Muscle of leg (tissue), 11 donors: ENCODE measurements around the gene LRP1. TPM values are rescaled to one million over a fixed set of nuclear protein-coding genes. Genes with fewer than 3 reads are reported as not detected.

ENCODE experiments used
- DNase-seq: peaks from one replicate; pipeline ENCODE4 v3.0.0; 2013
- H3K27ac ChIP-seq: one replicate; pipeline ENCODE4 v1.5.1; 2013; ENCODE audit warnings: mild to moderate bottlenecking, low read length, control low read depth
- H3K27me3 ChIP-seq: one replicate; pipeline ENCODE4 v1.6.1; 2013; ENCODE audit warnings: low read length; ENCODE audit not compliant: control insufficient read depth, insufficient read depth
- H3K36me3 ChIP-seq: one replicate; pipeline ENCODE4 v1.6.1; 2013; ENCODE audit warnings: low read length; ENCODE audit not compliant: control insufficient read depth, insufficient read depth
- H3K4me1 ChIP-seq: one replicate; pipeline ENCODE4 v1.6.1; 2013; ENCODE audit warnings: low read length; ENCODE audit not compliant: control insufficient read depth, insufficient read depth
- H3K4me3 ChIP-seq: one replicate; pipeline ENCODE4 v1.5.1; 2013; ENCODE audit warnings: low read length, control low read depth
- H3K9me3 ChIP-seq: replicated peaks from 2 replicates; pipeline ENCODE4 v1.6.1; 2013; ENCODE audit warnings: low read depth, low read length; ENCODE audit not compliant: control insufficient read depth
- WGBS: methylation state at CpG from one replicate; pipeline ENCODE4 v1.1.5; 2013; ENCODE audit warnings: missing lambda C conversion rate; ENCODE audit not compliant: insufficient coverage; 5-methylcytosine and 5-hydroxymethylcytosine counted together
- polyA plus RNA-seq, 8 donors: library from polyadenylated mRNA; unstranded; fragments of 120-200 nt; gene quantifications; one replicate each; pipeline versions ENCODE4 v1.2.1 to v1.2.3, GENCODE V29; 2013; ENCODE audit warnings: inconsistent platforms in 1 of 8, low replicate concordance in 1 of 8; ENCODE audit not compliant: insufficient read length in 8 of 8, insufficient read depth in 1 of 8
- total RNA-seq: library from RNA; stranded (reverse); fragments of 120-200 nt; gene quantifications from one replicate; pipeline ENCODE4 v1.2.4, GENCODE V29; 2013

LRP1 gene
- total and polyA plus RNA-seq, 9 donors = 82.7 to 231 (median 160) TPM

- Histone ChIP-seq H3K27me3 (peaks cover 7% of the 10 kb centered on the region), H3K9me3 (no peaks in the 10 kb centered on the region), H3K4me1 (peaks cover 34% of the 10 kb centered on the region), H3K4me3 (peak overlapping the region; percentile 52), H3K27ac (no peak overlapping the region), H3K36me3 (peaks cover 36% of the 10 kb centered on the region)
- 100% methylated on average over 1 of the region's 7 CpGs for WGBS
- no peak for DNase-seq
Observed at GRCh38 chr12:57248934-57249742, 120.9 kb downstream of the LRP1 start.

- peaks cover 35% of the 10 kb centered on the region for H3K36me3 ChIP-seq
Observed at GRCh38 chr12:57250541-57250940, 122.3 kb downstream of the LRP1 start.

GRCh38 chr12:57250956-57251355, 122.7 kb downstream of the LRP1 start, which contains the start of gene STAC3:
Gene STAC3, minus strand, starts transcription at chr12:57251187. Its CDS starts 1,551 bp downstream, at chr12:57249636.
- Histone ChIP-seq H3K27ac (peak within 1 kb of the TSS; percentile 95), H3K27me3 (no peaks in the 10 kb centered on the region), H3K4me3 (peak within 1 kb of the TSS; percentile 52), H3K9me3 (no peaks in the 10 kb centered on the region), H3K36me3 (peaks cover 36% of the 10 kb centered on the region), H3K4me1 (peaks cover 26% of the 10 kb centered on the region)
- peak; percentile 86 for DNase-seq
- 12% methylated on average over 3 of the region's 7 CpGs for WGBS

More at GRCh38 chr12:57250541-57250940, 122.3 kb downstream of the LRP1 start:
- Histone ChIP-seq H3K27ac (peak overlapping the region; percentile 95), H3K9me3 (no peaks in the 10 kb centered on the region), H3K27me3 (no peaks in the 10 kb centered on the region), H3K4me3 (peak overlapping the region; percentile 52), H3K4me1 (peaks cover 26% of the 10 kb centered on the region)
- 33% methylated on average over 1 of the region's 3 CpGs for WGBS
- peak; percentile 55 for DNase-seq

- DNase-seq = peak; percentile 7
- no peaks in the 10 kb centered on the region for H3K27me3 ChIP-seq
- H3K4me3 ChIP-seq = no peak overlapping the region
- peaks cover 45% of the 10 kb centered on the region for H3K36me3 ChIP-seq
- no peaks in the 10 kb centered on the region for H3K9me3 ChIP-seq
- 93% methylated on average over 11 of the region's 14 CpGs for WGBS
- H3K27ac ChIP-seq = no peak overlapping the region
- H3K4me1 ChIP-seq = peaks cover 17% of the 10 kb centered on the region
Observed at GRCh38 chr12:57254506-57255280, 126.4 kb downstream of the LRP1 start.

- Histone ChIP-seq H3K4me3 (no peak overlapping the region), H3K9me3 (no peaks in the 10 kb centered on the region), H3K36me3 (peaks cover 53% of the 10 kb centered on the region), H3K27ac (no peak overlapping the region), H3K4me1 (peaks cover 27% of the 10 kb centered on the region), H3K27me3 (no peaks in the 10 kb centered on the region)
- DNase-seq = no peak
- WGBS = 76% methylated on average over 2 of the region's 6 CpGs
Observed at GRCh38 chr12:57255916-57256315, 127.6 kb downstream of the LRP1 start.

GRCh38 chr12:57258977-57259970, 131.0 kb downstream of the LRP1 start:
- Histone ChIP-seq H3K4me3 (no peak overlapping the region), H3K27ac (peak overlapping the region; percentile 59), H3K4me1 (peaks cover 43% of the 10 kb centered on the region), H3K36me3 (peaks cover 61% of the 10 kb centered on the region), H3K27me3 (no peaks in the 10 kb centered on the region), H3K9me3 (no peaks in the 10 kb centered on the region)
- WGBS = 92% methylated on average over 1 of the region's 6 CpGs
- DNase-seq = no peak

GRCh38 chr12:57260366-57260765, 132.1 kb downstream of the LRP1 start:
- Histone ChIP-seq H3K27ac (peak overlapping the region; percentile 29), H3K9me3 (no peaks in the 10 kb centered on the region), H3K4me1 (peaks cover 49% of the 10 kb centered on the region), H3K27me3 (no peaks in the 10 kb centered on the region), H3K36me3 (peaks cover 53% of the 10 kb centered on the region), H3K4me3 (no peak overlapping the region)
- no peak for DNase-seq
- 87% methylated on average over 4 of the region's 4 CpGs for WGBS

- H3K4me1 ChIP-seq = peaks cover 52% of the 10 kb centered on the region
Observed at GRCh38 chr12:57261428-57261865, 133.2 kb downstream of the LRP1 start.

GRCh38 chr12:57262126-57262822, 134.0 kb downstream of the LRP1 start:
- no peaks in the 10 kb centered on the region for H3K9me3 ChIP-seq
- WGBS = no CpG with 5 or more reads among the region's 3 CpGs
- H3K4me3 ChIP-seq = no peak overlapping the region
- peaks cover 55% of the 10 kb centered on the region for H3K4me1 ChIP-seq
- no peak for DNase-seq
- peak overlapping the region; percentile 67 for H3K27ac ChIP-seq
- no peaks in the 10 kb centered on the region for H3K27me3 ChIP-seq
- H3K36me3 ChIP-seq = peaks cover 45% of the 10 kb centered on the region

More at GRCh38 chr12:57261428-57261865, 133.2 kb downstream of the LRP1 start:
- Histone ChIP-seq H3K9me3 (no peaks in the 10 kb centered on the region), H3K4me3 (no peak overlapping the region), H3K36me3 (peaks cover 46% of the 10 kb centered on the region), H3K27me3 (no peaks in the 10 kb centered on the region), H3K27ac (peak overlapping the region; percentile 67)
- DNase-seq = peak; percentile 59
- WGBS = no CpG with 5 or more reads among the region's 2 CpGs
